SK-N-SH (cell line): ENCODE results near the gene KLHL40. TPM values are rescaled to one million over a fixed set of nuclear protein-coding genes. Genes with fewer than 3 reads are reported as not detected.

Source experiments
- CTCF ChIA-PET: fragments of 300-600, 350-600 bp; formaldehyde crosslinking; extraction: SDS; loops from one replicate; lab custom pipeline; 2021; lab: Yijun Ruan, JAX
- POLR2A ChIA-PET: fragments of 350-600 bp; sonication (Branson Sonifier 250); formaldehyde crosslinking; extraction: SDS; loops from one replicate; lab custom pipeline; 2020; ENCODE audit warnings: antibody characterized with exemption, inconsistent platforms; lab: Yijun Ruan, JAX
- DNase-seq: peaks from one replicate; pipeline ENCODE4 v3.0.0; 2012
- H2AFZ ChIP-seq: fragments of 200-600 bp; sonication (generic); 2 replicates; pipeline ENCODE4 v1.8.1; 2016; ENCODE audit warnings: antibody characterized with exemption, mild to moderate bottlenecking, low read depth
- H3F3A ChIP-seq: fragments of 200-600 bp; sonication (generic); replicated peaks from 2 replicates; pipeline ENCODE3; 2016; ENCODE audit warnings: antibody characterized with exemption, mild to moderate bottlenecking; ENCODE audit not compliant: insufficient read depth
- H3K27ac ChIP-seq, 2 experiments: fragments of 200-500 bp in 1 of 2; fragments of 200-600 bp in 1 of 2; sonication (Bioruptor generic) in 1 of 2; sonication (generic), shearing (Covaris generic) in 1 of 2; 2 replicates each; pipeline versions ENCODE4 v1.5.1 to v1.6.1; 2014 to 2016; ENCODE audit warnings: low read depth in 2 of 2, inconsistent platforms in 1 of 2, low read length in 1 of 2, mild to moderate bottlenecking in 1 of 2, mixed read lengths in 1 of 2
- H3K27me3 ChIP-seq: fragments of 200-600 bp; sonication (generic), shearing (Covaris generic); 2 replicates; pipeline ENCODE4 v1.6.1; 2016; ENCODE audit warnings: mixed run types; ENCODE audit not compliant: insufficient read depth
- H3K36me3 ChIP-seq, 2 experiments: fragments of 200-500 bp in 1 of 2; fragments of 200-600 bp in 1 of 2; sonication (Bioruptor generic) in 1 of 2; sonication (generic) in 1 of 2; replicated peaks in 1 of 2; 2 replicates each; pipeline versions ENCODE3 to v1.5.1; 2014 to 2016; ENCODE audit warnings: low read length in 1 of 2, mild to moderate bottlenecking in 1 of 2; ENCODE audit not compliant: insufficient read depth in 2 of 2, control insufficient read depth in 1 of 2
- H3K4me1 ChIP-seq, 2 experiments: fragments of 200-500 bp in 1 of 2; fragments of 200-600 bp in 1 of 2; sonication (Bioruptor generic) in 1 of 2; sonication (generic), shearing (Covaris generic) in 1 of 2; 2 replicates each; pipeline versions ENCODE4 v1.5.1 to v1.6.1; 2014 to 2016; ENCODE audit warnings: low read depth in 1 of 2, low read length in 1 of 2, mixed run types in 1 of 2; ENCODE audit not compliant: insufficient read depth in 2 of 2, control insufficient read depth in 1 of 2
- H3K4me2 ChIP-seq: fragments of 200-600 bp; sonication (generic), shearing (Covaris generic); 2 replicates; pipeline ENCODE4 v1.6.1; 2017; ENCODE audit warnings: mixed run types
- H3K4me3 ChIP-seq, 2 experiments: fragments of 200-500 bp in 1 of 2; fragments of 200-600 bp in 1 of 2; sonication (Bioruptor generic) in 1 of 2; sonication (generic), shearing (Covaris generic) in 1 of 2; 2 replicates each; pipeline versions ENCODE4 v1.5.1 to v1.8.1; 2014 to 2016; ENCODE audit warnings: low read depth in 2 of 2, inconsistent platforms in 1 of 2, low read length in 1 of 2, mild to moderate bottlenecking in 1 of 2, mixed read lengths in 1 of 2, moderate library complexity in 1 of 2
- H3K79me2 ChIP-seq: fragments of 200-600 bp; sonication (generic); 2 replicates; pipeline ENCODE4 v1.8.1; 2017; ENCODE audit warnings: mild to moderate bottlenecking; ENCODE audit not compliant: insufficient read depth
- H3K9ac ChIP-seq: fragments of 200-600 bp; sonication (generic); 2 replicates; pipeline ENCODE4 v1.6.1; 2017; ENCODE audit warnings: mixed run types
- H3K9me2 ChIP-seq: fragments of 200-600 bp; sonication (generic); 2 replicates; pipeline ENCODE4 v1.6.1; 2017; ENCODE audit warnings: mixed run types
- H3K9me3 ChIP-seq: fragments of 200-600 bp; sonication (generic); 2 replicates; pipeline ENCODE4 v1.6.1; 2017; ENCODE audit warnings: mixed run types, mild to moderate bottlenecking, moderate library complexity
- H4K20me1 ChIP-seq: fragments of 200-600 bp; sonication (generic); 2 replicates; pipeline ENCODE4 v1.6.1; 2017; ENCODE audit warnings: mild to moderate bottlenecking, mixed run types; ENCODE audit not compliant: insufficient read depth
- EP300 ChIP-seq, 2 experiments: IDR thresholded peaks; 2 replicates each; pipeline versions ENCODE4 v1.4.0 to v1.6.1; 2012; ENCODE audit warnings: borderline replicate concordance in 1 of 2, low read depth in 1 of 2, low read length in 1 of 2
- GATA2 ChIP-seq: sonication (generic); formaldehyde crosslinking; IDR thresholded peaks from 2 replicates; pipeline ENCODE4 v1.5.0; 2020; ENCODE audit warnings: mild to moderate bottlenecking, missing genetic modification reagents
- MEF2A ChIP-seq: IDR thresholded peaks from 2 replicates; pipeline ENCODE4 v1.4.0; 2012; ENCODE audit warnings: low read depth, borderline replicate concordance
- MXI1 ChIP-seq: IDR thresholded peaks from 2 replicates; pipeline ENCODE4 v1.6.1; 2012; ENCODE audit warnings: mild to moderate bottlenecking, low read depth, low read length, improper control_type of control experiment
- POLR2AphosphoS5 ChIP-seq: IDR thresholded peaks from 2 replicates; pipeline ENCODE4 v1.6.1; 2012; ENCODE audit warnings: low read depth, low read length
- RFX5 ChIP-seq: IDR thresholded peaks from 2 replicates; pipeline ENCODE4 v1.6.1; 2012; ENCODE audit warnings: mild to moderate bottlenecking, improper control_type of control experiment, low read length
- TCF12 ChIP-seq: IDR thresholded peaks from 2 replicates; pipeline ENCODE4 v1.4.0; 2012
- YY1 ChIP-seq: IDR thresholded peaks from 2 replicates; pipeline ENCODE4 v1.4.0; 2012; ENCODE audit warnings: low read depth, mild to moderate bottlenecking
- ZBTB33 ChIP-seq: IDR thresholded peaks from 2 replicates; pipeline ENCODE4 v1.4.0; 2012; ENCODE audit warnings: low read depth, borderline replicate concordance
- WGBS: methylation state at CpG from one replicate; pipeline ENCODE4 v1.1.6; 2017; ENCODE audit warnings: low lambda C conversion rate; 5-methylcytosine and 5-hydroxymethylcytosine counted together
- polyA plus RNA-seq, 3 experiments: library from polyadenylated mRNA; depleted of rRNA; stranded (reverse); fragments of >200 nt; gene quantifications; 2 replicates each; pipeline ENCODE4 v1.2.3, GENCODE V29; 2012

The KLHL40 gene
- polyA plus RNA-seq, 1 of the 3 experiments (the other 2 are of a cell fraction) = not detected

DNA sequence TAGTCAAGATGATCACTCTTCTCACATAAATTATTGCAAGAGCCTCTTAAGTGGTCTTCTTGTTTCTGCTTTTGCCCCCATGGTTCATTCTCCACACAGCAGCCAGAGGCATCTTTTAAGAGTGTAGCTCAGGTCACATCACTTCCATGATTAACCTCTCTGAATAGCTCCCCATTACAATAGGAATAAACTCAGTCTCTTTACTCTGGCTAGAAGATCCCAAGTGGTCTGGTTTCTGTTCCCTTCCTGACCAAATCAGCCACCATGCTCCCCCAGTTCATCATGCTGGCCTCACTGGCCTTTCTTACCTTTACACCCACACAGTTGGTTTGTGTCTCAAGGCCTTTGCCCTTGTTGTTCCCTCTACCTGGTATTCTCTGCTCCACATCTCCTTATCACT, 9.0 kb downstream of the KLHL40 start:
- ChIA-PET CTCF (no interaction called here), POLR2A (no interaction called here)
- Histone ChIP-seq H3K9ac (no peak overlapping the region), H3K79me2 (no peaks in the 10 kb centered on the region), H3K27ac (no peak overlapping the region), H3K9me2 (no peaks in the 10 kb centered on the region), H3F3A (no peaks in the 10 kb centered on the region), H3K4me1 (no peaks in the 10 kb centered on the region), H3K36me3 (no peaks in the 10 kb centered on the region), H3K9me3 (no peaks in the 10 kb centered on the region), H3K4me3 (no peak overlapping the region), H4K20me1 (no peaks in the 10 kb centered on the region), H3K4me2 (no peak overlapping the region), H3K27me3 (no peaks in the 10 kb centered on the region; the same call in 1 of the 2 replicates), H2AFZ (no peak overlapping the region)
- TF ChIP-seq EP300 (IDR thresholded peaks at IDR 0.05; ENCODE audit: borderline replicate concordance in 1 of 2, low read depth in 1 of 2, low read length in 1 of 2) (no peak), TCF12 (no peak), GATA2 (CRISPR knock-in tag) (no peak), RFX5 (no peak), ZBTB33 (no peak), POLR2AphosphoS5 (no peak), MEF2A (no peak)
- DNase-seq = no peak

- CTCF ChIA-PET = no interaction called here
- H3K4me3 ChIP-seq = no peak overlapping the region
- H3K9me3 ChIP-seq = no peaks in the 10 kb centered on the region
- H3F3A ChIP-seq = no peaks in the 10 kb centered on the region
- no peak overlapping the region for H2AFZ ChIP-seq
- POLR2A ChIA-PET = no interaction called here
- H4K20me1 ChIP-seq = no peaks in the 10 kb centered on the region
- no peak overlapping the region for H3K27ac ChIP-seq
- H3K4me1 ChIP-seq = no peaks in the 10 kb centered on the region; a peak in 1 of 4 replicates
- no peaks in the 10 kb centered on the region for H3K79me2 ChIP-seq
- WGBS = 38% methylated on average over 18 of the region's 19 CpGs
- H3K36me3 ChIP-seq = no peaks in the 10 kb centered on the region
- H3K9me2 ChIP-seq = no peaks in the 10 kb centered on the region
- no peak overlapping the region for H3K4me2 ChIP-seq
- H3K27me3 ChIP-seq = no peaks in the 10 kb centered on the region; the same call in 1 of the 2 replicates
- H3K9ac ChIP-seq = no peak overlapping the region
- peak; percentile 9 for DNase-seq
- TF ChIP-seq RFX5 = no peak
- TF ChIP-seq MXI1 = no peak
- no peak for TF ChIP-seq YY1
- TF ChIP-seq ZBTB33 = no peak
Observed at GRCh38 chr3:42696356-42697288, 11.3 kb downstream of the KLHL40 start.
